ENCODE data around the gene RGS19. TPM values are rescaled to one million over a fixed set of nuclear protein-coding genes. Genes with fewer than 3 reads are reported as not detected.
"Not testable (repeated sequence)": the region's sequence is repeated elsewhere in the genome, so short reads cannot be mapped to it uniquely, and the experiment has no call there.

The RGS19 gene
- total RNA-seq, 2 donors from 2014 or later, result 9.1 to 14.5 TPM

DNA sequence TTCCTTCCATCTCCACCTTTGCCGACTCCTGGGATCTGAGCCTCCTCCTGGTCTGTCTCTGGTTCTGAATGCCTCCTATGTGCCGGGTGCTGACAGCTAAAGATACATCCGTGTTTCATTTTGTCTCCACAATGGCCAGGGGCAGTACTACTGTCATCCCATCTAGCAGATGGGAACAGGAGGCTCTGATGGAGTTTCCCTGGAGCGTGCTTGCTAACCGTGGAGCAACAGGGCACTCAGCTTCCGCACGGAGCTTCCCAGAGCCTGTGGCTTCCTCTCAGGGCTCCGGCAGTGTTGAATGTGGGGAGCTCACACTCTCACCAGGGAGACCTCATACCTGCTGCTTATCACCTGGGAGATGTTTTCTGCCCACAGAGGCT lies 40.0 kb upstream of the RGS19 start:
- H3K9me3 ChIP-seq, result no peaks in the 10 kb centered on the region
- DNase-seq (no peak), ATAC-seq (no peak)
- no peak overlapping the region for H3K27ac ChIP-seq
- no peak overlapping the region for H3K4me3 ChIP-seq
- no peaks in the 10 kb centered on the region for H3K36me3 ChIP-seq (replicated peaks in 1 of 2; ENCODE audit: insufficient read depth in 1 of 2, low read depth in 2 of 2)
- 74 to 77% methylated on average over 4 to 8 of the region's 8 CpGs for WGBS, 2 donors
- no peak for TF ChIP-seq CTCF (IDR thresholded peaks at IDR 0.05)
- intact Hi-C loops (cut with DNase I), result loop anchor here (5.0 kb wide), 1 partner anchor 82 kb away; the partner anchor contains the start of gene C20orf204
- H3K27me3 ChIP-seq, result peaks cover 0 to 7% of the 10 kb centered on the region in 2 donors
- peaks cover 8% of the 10 kb centered on the region for H3K4me1 ChIP-seq

- H3K4me3 ChIP-seq; H3K9me3 ChIP-seq; H3K36me3 ChIP-seq (replicated peaks in 1 of 2; ENCODE audit: insufficient read depth in 1 of 2, low read depth in 2 of 2); H3K27ac ChIP-seq; H3K27me3 ChIP-seq; DNase-seq; H3K4me1 ChIP-seq; ATAC-seq: not testable (repeated sequence)
- intact Hi-C loops (cut with DNase I), result loop anchor here (5.0 kb wide), 1 partner anchor 80 kb away; the partner anchor contains the start of gene C20orf204
- 60% methylated on average over 2 of the region's 6 CpGs; no CpG with 5 or more reads in 1 of the 2 donors for WGBS, 2 donors
Measured at GRCh38 chr20:64117432-64117777, 38.1 kb upstream of the RGS19 start.

DNA sequence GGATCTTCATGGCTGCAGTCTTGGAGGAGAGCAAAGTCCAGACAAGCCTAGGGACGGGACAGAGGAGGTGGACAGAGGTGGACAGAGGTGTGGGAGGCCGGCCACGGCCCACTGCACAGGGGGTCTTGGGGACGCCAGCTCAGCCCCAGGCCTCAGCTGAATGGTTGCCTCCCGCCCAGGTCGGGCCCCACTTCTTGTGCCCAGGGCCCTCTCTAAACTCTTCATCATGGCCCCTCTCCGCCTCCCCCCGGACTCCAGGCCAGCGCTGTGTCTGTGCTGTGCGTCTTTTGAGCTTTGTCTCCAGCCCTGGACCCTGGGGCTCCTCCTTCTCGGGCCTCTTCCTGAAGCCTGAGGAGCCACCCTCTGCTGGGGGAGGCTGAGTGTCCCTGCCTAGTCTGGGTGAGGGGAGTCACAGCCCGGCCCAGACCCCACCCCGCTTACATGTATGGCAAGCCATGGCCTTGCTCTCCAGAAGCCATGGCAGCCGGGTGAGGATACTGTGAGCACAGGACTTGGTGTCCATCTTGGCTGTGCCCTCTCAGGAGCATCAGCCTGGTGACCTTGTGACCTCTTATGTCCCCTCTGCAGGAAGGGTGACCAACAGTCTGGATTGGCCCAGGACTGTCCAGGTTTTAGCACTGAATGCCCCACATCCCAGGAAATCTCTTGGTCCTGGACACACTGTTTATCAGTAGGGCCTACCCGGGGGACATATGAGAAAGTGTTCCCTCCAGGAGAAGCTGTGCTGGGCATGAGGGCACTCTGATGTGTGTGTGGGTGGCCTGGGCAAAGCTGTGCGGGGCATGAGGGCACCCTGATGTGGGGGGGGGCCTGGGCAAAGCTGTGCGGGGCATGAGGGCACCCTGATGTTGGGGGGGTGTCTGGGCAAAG lies 37.5 kb upstream of the RGS19 start:
- WGBS, 2 donors, result 64 to 73% methylated on average over 6 to 14 of the region's 17 CpGs
- Histone ChIP-seq H3K4me3 (no peak overlapping the region), H3K9me3 (no peaks in the 10 kb centered on the region), H3K4me1 (peaks cover 8% of the 10 kb centered on the region), H3K27ac (no peak overlapping the region), H3K27me3 (peaks cover 0 to 6% of the 10 kb centered on the region in 2 donors), H3K36me3 (replicated peaks in 1 of 2; ENCODE audit: insufficient read depth in 1 of 2, low read depth in 2 of 2) (no peaks in the 10 kb centered on the region)
- ATAC-seq (no peak), DNase-seq (no peak)
- intact Hi-C loops (cut with DNase I), result loop anchor here (5.0 kb wide), 1 partner anchor 79 kb away; the partner anchor contains the start of gene C20orf204
- no peak for TF ChIP-seq CTCF (IDR thresholded peaks at IDR 0.05)
- TF ChIP-seq POLR2A (IDR thresholded peaks at IDR 0.05), result no peak

DNA sequence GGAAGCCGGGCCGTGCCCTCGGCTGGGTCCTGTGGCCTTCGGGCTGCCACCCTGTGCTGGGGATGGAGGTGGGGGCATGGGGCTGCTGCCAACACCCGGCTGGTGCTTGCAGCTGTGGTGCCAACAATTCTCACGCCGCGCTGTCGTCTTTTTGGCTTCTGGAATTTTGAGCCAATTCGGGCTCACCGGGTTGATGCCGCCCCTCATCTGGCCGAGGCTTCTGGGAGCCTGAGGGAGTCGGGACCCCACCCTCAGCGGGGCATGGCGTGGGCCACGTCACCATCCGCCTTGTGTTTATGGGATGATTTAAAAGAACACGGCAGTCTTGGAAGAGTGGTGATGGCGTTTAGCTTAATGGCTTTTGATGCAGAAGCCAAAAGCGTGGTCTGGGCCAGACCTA lies 36.7 kb upstream of the RGS19 start:
- 73 to 81% methylated on average over 11 to 21 of the region's 21 CpGs for WGBS, 2 donors
- no peak overlapping the region for H3K27ac ChIP-seq
- intact Hi-C loops (cut with DNase I), result loop anchor here (5.0 kb wide), 1 partner anchor 79 kb away; the partner anchor contains the start of gene C20orf204
- no peaks in the 10 kb centered on the region for H3K27me3 ChIP-seq
- no peaks in the 10 kb centered on the region for H3K9me3 ChIP-seq
- DNase-seq, result no peak
- no peaks in the 10 kb centered on the region for H3K36me3 ChIP-seq (replicated peaks in 1 of 2; ENCODE audit: insufficient read depth in 1 of 2, low read depth in 2 of 2)
- no peak for ATAC-seq
- H3K4me1 ChIP-seq, result peaks cover 8% of the 10 kb centered on the region
- TF ChIP-seq POLR2A (IDR thresholded peaks at IDR 0.05), result no peak
- no peak for TF ChIP-seq CTCF (IDR thresholded peaks at IDR 0.05)
- H3K4me3 ChIP-seq, result no peak overlapping the region

DNA sequence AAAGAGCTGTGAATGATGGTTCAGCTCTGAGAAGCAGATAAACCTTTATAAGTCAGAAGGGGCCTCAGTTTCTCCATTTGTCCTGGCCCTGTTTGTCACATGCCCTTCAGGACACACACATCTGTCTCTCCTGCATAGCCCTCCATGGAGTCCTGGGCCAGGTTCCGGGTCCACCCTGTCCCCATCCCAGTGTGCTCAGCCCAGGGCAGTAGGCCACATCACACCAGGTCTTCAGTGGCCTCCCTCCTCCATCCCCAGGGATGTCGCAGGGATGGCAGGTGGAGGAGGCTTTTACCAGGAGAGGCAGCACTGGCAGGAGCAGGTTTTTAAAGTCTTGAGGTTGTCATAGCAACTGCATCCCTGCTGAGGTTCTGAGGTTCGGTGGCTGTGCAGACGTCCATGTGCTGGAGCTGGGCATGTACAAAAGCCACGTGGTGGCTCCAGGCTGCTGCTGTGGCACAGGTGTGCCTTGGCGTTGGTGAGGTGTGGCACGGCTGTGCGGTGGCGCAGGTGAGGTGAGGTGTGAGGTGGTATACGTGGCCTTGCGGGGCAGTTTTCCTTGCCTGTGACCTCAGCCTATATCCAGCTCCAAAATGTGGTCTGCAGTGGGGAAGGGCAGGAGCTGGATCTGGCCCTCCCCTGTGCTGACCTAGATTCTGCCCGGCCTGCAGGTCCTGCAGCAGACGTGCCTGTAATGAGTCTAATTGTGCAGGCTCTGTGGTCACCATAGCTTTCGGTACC lies 36.0 kb upstream of the RGS19 start:
- intact Hi-C loops (cut with DNase I), result loop anchor here (5.0 kb wide), 1 partner anchor 78 kb away; the partner anchor contains the start of gene C20orf204
- DNase-seq (no peak), ATAC-seq (no peak)
- TF ChIP-seq POLR2A (IDR thresholded peaks at IDR 0.05), result no peak
- TF ChIP-seq CTCF (IDR thresholded peaks at IDR 0.05), result no peak
- H3K36me3 ChIP-seq (replicated peaks in 1 of 2; ENCODE audit: insufficient read depth in 1 of 2, low read depth in 2 of 2), result no peaks in the 10 kb centered on the region
- H3K4me1 ChIP-seq, result peaks cover 4% of the 10 kb centered on the region
- H3K27ac ChIP-seq, result no peak overlapping the region
- no peaks in the 10 kb centered on the region for H3K27me3 ChIP-seq
- WGBS, 2 donors, result 57 to 68% methylated on average over 10 to 14 of the region's 14 CpGs
- no peaks in the 10 kb centered on the region for H3K9me3 ChIP-seq
- no peak overlapping the region for H3K4me3 ChIP-seq

All from body of pancreas (tissue), 4 donors.